ENCODE results near the gene COBLL1. TPM values are rescaled to one million over a fixed set of nuclear protein-coding genes. Genes with fewer than 3 reads are reported as not detected.

The COBLL1 gene
- total RNA-seq, 1 experiment from 2014 or later: 4.4 TPM

DNA sequence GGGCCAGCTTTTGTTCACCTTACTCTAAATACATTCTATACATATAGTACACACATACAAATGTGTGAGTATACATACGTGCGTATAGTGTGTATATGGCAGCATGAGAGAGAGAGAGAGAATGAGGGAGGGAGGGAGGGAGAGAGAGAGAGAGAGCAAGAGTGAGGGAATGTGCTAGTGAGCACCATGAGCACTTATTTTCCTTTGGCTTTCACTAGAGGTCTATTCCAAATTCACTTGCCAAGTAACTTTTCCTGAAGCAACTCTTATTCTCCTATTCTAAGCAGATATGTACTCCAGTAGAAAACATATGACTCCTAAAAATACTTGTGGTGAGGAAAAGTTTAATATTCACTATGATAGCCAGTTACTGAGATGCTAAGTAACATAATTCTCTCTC, 85.7 kb downstream of the COBLL1 start:
- no peak for TF ChIP-seq SIN3A (IDR thresholded peaks at IDR 0.05; ENCODE audit: borderline replicate concordance, insufficient read depth, low read depth, low read length)
- no peak for TF ChIP-seq POLR2AphosphoS5 (IDR thresholded peaks at IDR 0.05; ENCODE audit: low read depth, low read length)
- TF ChIP-seq TCF7L2 (IDR thresholded peaks at IDR 0.05; ENCODE audit: low read depth, low read length): no peak
- TF ChIP-seq, protein P1, sequence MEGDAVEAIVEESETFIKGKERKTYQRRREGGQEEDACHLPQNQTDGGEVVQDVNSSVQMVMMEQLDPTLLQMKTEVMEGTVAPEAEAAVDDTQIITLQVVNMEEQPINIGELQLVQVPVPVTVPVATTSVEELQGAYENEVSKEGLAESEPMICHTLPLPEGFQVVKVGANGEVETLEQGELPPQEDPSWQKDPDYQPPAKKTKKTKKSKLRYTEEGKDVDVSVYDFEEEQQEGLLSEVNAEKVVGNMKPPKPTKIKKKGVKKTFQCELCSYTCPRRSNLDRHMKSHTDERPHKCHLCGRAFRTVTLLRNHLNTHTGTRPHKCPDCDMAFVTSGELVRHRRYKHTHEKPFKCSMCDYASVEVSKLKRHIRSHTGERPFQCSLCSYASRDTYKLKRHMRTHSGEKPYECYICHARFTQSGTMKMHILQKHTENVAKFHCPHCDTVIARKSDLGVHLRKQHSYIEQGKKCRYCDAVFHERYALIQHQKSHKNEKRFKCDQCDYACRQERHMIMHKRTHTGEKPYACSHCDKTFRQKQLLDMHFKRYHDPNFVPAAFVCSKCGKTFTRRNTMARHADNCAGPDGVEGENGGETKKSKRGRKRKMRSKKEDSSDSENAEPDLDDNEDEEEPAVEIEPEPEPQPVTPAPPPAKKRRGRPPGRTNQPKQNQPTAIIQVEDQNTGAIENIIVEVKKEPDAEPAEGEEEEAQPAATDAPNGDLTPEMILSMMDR (IDR thresholded peaks at IDR 0.05): no peak
- TF ChIP-seq, protein P2, sequence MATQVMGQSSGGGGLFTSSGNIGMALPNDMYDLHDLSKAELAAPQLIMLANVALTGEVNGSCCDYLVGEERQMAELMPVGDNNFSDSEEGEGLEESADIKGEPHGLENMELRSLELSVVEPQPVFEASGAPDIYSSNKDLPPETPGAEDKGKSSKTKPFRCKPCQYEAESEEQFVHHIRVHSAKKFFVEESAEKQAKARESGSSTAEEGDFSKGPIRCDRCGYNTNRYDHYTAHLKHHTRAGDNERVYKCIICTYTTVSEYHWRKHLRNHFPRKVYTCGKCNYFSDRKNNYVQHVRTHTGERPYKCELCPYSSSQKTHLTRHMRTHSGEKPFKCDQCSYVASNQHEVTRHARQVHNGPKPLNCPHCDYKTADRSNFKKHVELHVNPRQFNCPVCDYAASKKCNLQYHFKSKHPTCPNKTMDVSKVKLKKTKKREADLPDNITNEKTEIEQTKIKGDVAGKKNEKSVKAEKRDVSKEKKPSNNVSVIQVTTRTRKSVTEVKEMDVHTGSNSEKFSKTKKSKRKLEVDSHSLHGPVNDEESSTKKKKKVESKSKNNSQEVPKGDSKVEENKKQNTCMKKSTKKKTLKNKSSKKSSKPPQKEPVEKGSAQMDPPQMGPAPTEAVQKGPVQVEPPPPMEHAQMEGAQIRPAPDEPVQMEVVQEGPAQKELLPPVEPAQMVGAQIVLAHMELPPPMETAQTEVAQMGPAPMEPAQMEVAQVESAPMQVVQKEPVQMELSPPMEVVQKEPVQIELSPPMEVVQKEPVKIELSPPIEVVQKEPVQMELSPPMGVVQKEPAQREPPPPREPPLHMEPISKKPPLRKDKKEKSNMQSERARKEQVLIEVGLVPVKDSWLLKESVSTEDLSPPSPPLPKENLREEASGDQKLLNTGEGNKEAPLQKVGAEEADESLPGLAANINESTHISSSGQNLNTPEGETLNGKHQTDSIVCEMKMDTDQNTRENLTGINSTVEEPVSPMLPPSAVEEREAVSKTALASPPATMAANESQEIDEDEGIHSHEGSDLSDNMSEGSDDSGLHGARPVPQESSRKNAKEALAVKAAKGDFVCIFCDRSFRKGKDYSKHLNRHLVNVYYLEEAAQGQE (IDR thresholded peaks at IDR 0.05; ENCODE audit: insufficient read depth in 1 of 2, low read depth in 2 of 2, low read length in 1 of 2): no peak
- Histone ChIP-seq H3K27me3 (ENCODE audit: control insufficient read depth, insufficient read depth, low read length) (no peaks in the 10 kb centered on the region), H3K36me3 (ENCODE audit: control insufficient read depth, insufficient read depth, low read length) (no peaks in the 10 kb centered on the region), H3K9me3 (ENCODE audit: control insufficient read depth, insufficient read depth, low read depth, low read length) (no peaks in the 10 kb centered on the region), H3K27ac (ENCODE audit: low read length) (no peak overlapping the region), H3K4me1 (ENCODE audit: control insufficient read depth, insufficient read depth, low read length) (no peaks in the 10 kb centered on the region; the same call in 1 of the 2 replicates), H3K4me3 (ENCODE audit: low read depth in 2 of 2, low read length in 2 of 2) (no peak overlapping the region)
- in situ Hi-C loops (cut with HindIII; ENCODE audit: low pct_unique_long_range_greater_than_20kb, low sequenced_read_pairs): no loop called here
- CTCF ChIA-PET: no interaction called here
- no peak for ATAC-seq
- intact Hi-C loops (cut with micrococcal nuclease; ENCODE audit: unreplicated experiment): no loop called here
- no peak for DNase-seq (ENCODE audit: low read depth, low spot score)
- POLR2A ChIA-PET: no interaction called here
- no TSS peak for BruUV-seq (replicated peaks)

DNA sequence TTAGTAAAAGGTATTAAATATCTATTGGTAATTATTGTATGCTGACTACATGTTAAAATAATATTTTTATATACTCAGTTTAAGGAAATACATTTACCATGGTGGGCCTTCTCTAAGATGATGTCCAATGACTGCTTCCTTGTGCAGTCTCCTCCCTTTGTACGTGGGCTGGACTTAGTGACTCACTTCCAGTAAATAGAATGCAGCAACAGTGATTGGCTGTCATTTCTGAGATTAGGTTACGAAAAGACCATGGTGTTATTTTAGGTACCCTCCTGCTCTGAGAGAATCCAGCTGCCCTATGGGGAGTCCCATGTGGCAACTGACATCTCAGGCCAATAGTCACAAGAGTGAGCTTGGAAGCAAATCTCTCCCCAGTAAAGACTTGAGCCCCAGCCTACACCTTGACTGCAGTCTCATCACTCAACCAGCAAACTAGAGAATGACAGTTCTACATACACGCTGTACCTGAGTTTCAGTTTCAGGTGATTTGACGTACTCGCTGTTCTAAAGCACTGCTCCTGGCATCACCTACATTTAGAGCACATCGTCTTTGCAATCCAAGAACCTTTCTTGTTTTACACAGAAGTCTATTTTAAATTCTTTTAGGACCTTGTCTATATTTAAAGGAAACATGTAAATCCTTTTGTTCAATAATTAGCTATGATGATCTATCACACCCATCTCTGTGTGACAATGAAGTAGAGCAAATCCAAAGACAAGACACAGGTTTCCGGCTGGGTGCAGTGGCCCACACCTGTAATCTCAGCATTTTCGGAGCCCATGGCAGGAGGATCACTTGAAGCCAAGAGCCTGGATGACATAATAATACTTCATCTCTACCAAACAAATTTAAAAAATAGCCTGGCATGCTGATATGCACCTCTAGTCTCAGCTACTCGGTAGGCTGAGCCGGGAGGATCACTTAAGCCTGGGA, 87.2 kb downstream of the COBLL1 start:
- ATAC-seq: no peak
- CTCF ChIA-PET: no interaction called here

More for the DNA sequence above, 87.2 kb downstream of the COBLL1 start:
- no TSS peak for BruUV-seq (replicated peaks)
- no peaks in the 10 kb centered on the region; the same call in 1 of the 2 replicates for H3K4me1 ChIP-seq (ENCODE audit: control insufficient read depth, insufficient read depth, low read length)
- TF ChIP-seq POLR2AphosphoS5 (IDR thresholded peaks at IDR 0.05; ENCODE audit: low read depth, low read length): no peak
- TF ChIP-seq, protein P1 (IDR thresholded peaks at IDR 0.05): no peak
- TF ChIP-seq, protein P2 (IDR thresholded peaks at IDR 0.05; ENCODE audit: insufficient read depth in 1 of 2, low read depth in 2 of 2, low read length in 1 of 2): no peak
- no peak for TF ChIP-seq TCF7L2 (IDR thresholded peaks at IDR 0.05; ENCODE audit: low read depth, low read length)
- TF ChIP-seq SIN3A (IDR thresholded peaks at IDR 0.05; ENCODE audit: borderline replicate concordance, insufficient read depth, low read depth, low read length): no peak
- H3K27me3 ChIP-seq (ENCODE audit: control insufficient read depth, insufficient read depth, low read length): no peaks in the 10 kb centered on the region
- DNase-seq (ENCODE audit: low read depth, low spot score): no peak
- in situ Hi-C loops (cut with HindIII; ENCODE audit: low pct_unique_long_range_greater_than_20kb, low sequenced_read_pairs): no loop called here
- intact Hi-C loops (cut with micrococcal nuclease; ENCODE audit: unreplicated experiment): no loop called here
- no peaks in the 10 kb centered on the region for H3K36me3 ChIP-seq (ENCODE audit: control insufficient read depth, insufficient read depth, low read length)
- no peak overlapping the region for H3K4me3 ChIP-seq (ENCODE audit: low read depth in 2 of 2, low read length in 2 of 2)
- no peak overlapping the region for H3K27ac ChIP-seq (ENCODE audit: low read length)
- H3K9me3 ChIP-seq (ENCODE audit: control insufficient read depth, insufficient read depth, low read depth, low read length): no peaks in the 10 kb centered on the region
- POLR2A ChIA-PET: no interaction called here

Measured in Panc1 (cell line).